HTERT RPE-1 (cell line): ENCODE measurements around the gene B3GALT5.
"Not testable (repeated sequence)": the region's sequence is repeated elsewhere in the genome, so short reads cannot be mapped to it uniquely, and the experiment has no call there.

Experiments used
- in situ Hi-C: fragments of 300-500 bp; cut with MboI; formaldehyde crosslinking; loops from 4 replicates; pipeline ENCODE4 v1.14.3; 2020; ENCODE audit warnings: low sequenced_read_pairs

Gene B3GALT5, protein sequence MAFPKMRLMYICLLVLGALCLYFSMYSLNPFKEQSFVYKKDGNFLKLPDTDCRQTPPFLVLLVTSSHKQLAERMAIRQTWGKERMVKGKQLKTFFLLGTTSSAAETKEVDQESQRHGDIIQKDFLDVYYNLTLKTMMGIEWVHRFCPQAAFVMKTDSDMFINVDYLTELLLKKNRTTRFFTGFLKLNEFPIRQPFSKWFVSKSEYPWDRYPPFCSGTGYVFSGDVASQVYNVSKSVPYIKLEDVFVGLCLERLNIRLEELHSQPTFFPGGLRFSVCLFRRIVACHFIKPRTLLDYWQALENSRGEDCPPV

GRCh38 chr21:39612233-39613040 lies at the start of gene B3GALT5:
Gene B3GALT5 (plus strand): TSS chr21:39612940. CDS start chr21:39660560, 47,620 bp downstream.
- in situ Hi-C loops = no loop called here

DNA sequence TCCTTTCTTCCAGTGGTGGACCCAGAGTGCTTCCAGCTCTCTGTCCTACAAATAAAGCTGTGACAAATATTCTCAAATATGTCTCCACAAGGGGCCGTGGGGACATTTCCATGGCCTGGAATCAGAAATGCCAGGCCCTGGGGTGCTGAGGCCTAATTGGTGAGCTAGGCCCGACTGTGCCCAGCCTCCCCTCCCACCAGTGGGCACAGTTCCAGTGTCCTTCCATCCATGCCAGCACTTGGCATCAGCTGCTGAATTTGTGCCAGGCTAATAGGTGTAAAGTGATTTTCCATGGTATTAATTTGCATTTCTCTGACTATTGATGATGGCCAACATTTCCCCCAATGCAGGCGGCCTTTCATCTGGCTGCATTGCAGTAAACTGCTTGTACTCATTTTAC lies 48.5 kb upstream of the B3GALT5 start:
- in situ Hi-C loops = no loop called here

- in situ Hi-C loops = no loop called here
Observed at GRCh38 chr21:39567180-39567972, 45.4 kb upstream of the B3GALT5 start.

GRCh38 chr21:39568361-39568760 lies 44.4 kb upstream of the B3GALT5 start:
- in situ Hi-C loops = no loop called here

- in situ Hi-C loops = no loop called here
Observed at GRCh38 chr21:39575775-39576174, 37.0 kb upstream of the B3GALT5 start.

DNA sequence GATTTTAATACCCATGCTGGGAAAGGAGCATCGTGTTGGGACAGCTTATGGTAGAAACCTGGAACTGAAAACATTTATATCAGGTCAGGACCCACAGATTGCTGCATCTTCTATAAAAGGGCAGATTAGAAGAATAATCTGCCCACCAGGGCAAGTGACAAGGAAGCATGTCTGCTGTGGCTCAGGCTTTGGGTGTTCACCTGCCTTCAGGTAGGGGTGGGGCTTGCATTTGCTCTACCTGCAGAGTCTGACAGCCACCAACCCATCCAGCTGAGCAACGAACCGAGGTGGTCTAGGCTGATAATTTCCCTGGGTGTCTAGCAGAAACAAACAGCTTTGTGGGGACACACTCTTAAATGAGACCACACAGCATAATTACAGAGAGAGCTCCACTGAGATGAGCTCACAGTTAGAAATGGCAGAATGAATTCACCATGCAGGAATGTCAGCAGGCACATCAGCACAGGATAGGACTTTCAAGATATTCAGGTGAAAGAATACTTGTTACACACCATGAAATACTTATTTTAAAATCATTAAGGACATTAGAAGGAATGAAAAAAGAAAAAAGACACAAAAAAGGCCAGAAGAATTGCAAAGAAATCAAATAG lies 36.1 kb upstream of the B3GALT5 start:
- in situ Hi-C loops = no loop called here

DNA sequence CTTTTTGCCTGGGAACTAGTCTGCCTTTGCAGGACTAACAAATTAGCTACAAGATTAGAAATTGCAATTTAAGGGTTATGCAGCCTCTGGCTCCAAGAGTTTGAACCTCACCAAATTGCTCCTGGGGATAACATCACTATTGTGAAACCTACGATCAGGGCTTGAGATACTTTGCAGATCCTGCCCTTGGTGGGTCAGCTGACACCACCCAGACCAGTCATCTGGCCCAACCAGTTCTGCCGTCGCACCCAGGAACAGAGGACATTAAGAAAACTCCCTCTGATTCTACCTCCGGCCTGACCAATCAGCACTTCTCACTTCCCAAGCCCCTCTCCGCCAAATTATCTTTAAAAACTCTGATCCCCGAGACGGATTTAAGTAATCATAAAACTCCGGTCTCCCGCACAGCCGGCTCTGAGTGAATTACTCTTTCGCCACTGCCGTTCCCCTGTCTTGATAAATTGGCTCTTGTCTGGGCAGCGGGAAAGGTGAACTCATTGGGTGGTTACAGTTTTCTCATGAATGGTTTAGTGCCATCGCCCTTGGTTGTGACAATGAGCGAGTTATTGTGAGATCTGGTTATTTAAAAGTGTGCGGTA lies 32.9 kb upstream of the B3GALT5 start:
- in situ Hi-C loops = no loop called here

GRCh38 chr21:39580744-39581143 lies 32.0 kb upstream of the B3GALT5 start:
- in situ Hi-C loops = no loop called here

- in situ Hi-C loops = no loop called here
Observed at GRCh38 chr21:39581414-39581813, 31.3 kb upstream of the B3GALT5 start.

DNA sequence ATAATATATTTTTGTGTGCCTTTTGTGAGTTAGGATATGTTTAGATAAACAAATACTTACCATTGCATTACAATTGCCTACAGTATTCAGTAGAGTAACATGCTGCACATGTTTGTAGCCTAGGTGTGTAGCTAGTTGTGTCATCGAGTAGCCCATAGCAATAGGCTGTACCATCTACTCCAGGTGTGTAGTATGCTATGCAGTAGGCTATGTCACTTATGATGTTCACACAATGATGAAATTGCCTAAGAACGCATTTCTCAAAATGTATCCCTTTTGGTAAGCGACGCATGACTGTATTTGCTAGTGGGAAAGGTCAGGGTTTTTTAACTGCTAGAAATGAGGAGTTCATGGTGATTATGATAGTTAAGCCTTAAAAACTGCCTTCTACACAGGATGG lies 30.0 kb upstream of the B3GALT5 start:
- in situ Hi-C loops = no loop called here

DNA sequence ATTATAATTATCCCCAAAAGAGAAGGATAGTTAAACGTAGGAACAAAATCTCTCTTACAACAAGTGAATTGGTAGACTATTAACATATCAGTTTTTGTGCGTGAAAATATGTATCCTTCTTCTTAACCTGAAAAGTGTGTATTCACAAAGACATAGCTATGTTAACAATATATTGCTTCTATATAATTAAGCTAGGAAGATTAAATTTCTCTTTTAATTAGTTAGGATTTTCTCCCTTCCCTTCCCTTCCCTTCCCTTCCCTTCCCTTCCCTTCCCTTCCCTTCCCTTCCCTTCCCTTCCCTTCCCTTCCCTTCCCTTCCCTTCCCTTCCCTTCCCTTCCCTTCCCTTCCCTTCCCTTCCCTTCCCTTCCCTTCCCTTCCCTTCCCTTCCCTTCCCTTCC lies 29.2 kb upstream of the B3GALT5 start:
- in situ Hi-C loops = not testable (repeated sequence)

GRCh38 chr21:39587376-39587775 lies 25.4 kb upstream of the B3GALT5 start:
- in situ Hi-C loops = no loop called here

DNA sequence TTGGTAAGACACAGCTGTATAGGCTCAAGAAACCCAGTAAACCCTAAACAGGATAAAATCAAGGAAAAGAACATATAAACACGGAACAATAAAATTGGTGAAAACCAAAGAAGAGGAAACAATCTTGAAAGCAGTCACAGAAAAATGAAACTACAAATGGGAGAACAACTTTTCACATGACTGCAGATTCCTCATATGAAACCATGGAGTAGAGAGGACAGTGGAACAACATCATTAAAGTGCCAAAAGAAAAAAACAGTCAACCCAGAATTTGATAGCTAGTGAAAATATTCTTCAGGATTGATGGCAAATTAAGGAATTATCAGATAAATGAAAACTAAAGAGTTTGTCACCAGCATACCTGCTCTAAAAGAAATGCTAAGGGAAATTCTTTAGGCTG lies 23.9 kb upstream of the B3GALT5 start:
- in situ Hi-C loops = no loop called here

- in situ Hi-C loops = no loop called here
Observed at GRCh38 chr21:39593522-39593921, 19.2 kb upstream of the B3GALT5 start.

GRCh38 chr21:39595465-39595864 lies 17.3 kb upstream of the B3GALT5 start:
- in situ Hi-C loops = no loop called here

DNA sequence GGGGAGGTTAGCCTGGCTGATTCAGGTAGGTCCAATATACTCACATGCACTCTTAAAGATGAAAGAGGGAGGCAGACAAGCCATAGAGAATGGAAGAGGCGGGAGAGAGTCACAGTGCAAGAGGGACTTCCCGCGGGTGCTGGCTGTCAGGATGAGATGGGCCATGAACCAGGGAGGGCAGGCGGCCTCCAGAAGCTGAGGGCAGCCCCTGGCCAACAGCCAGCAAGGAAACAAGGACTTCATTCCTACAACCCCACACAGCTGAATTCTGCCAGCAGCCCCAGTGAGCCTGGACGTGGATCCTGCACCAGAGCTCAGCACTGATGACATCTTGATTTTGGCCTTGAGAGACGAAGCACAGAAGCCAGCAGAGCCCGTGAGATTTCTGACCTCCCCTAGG lies 15.1 kb upstream of the B3GALT5 start:
- in situ Hi-C loops = no loop called here

GRCh38 chr21:39599191-39599970 lies 13.4 kb upstream of the B3GALT5 start:
- in situ Hi-C loops = no loop called here

- in situ Hi-C loops = no loop called here
Observed at GRCh38 chr21:39601187-39601928, 11.4 kb upstream of the B3GALT5 start.

DNA sequence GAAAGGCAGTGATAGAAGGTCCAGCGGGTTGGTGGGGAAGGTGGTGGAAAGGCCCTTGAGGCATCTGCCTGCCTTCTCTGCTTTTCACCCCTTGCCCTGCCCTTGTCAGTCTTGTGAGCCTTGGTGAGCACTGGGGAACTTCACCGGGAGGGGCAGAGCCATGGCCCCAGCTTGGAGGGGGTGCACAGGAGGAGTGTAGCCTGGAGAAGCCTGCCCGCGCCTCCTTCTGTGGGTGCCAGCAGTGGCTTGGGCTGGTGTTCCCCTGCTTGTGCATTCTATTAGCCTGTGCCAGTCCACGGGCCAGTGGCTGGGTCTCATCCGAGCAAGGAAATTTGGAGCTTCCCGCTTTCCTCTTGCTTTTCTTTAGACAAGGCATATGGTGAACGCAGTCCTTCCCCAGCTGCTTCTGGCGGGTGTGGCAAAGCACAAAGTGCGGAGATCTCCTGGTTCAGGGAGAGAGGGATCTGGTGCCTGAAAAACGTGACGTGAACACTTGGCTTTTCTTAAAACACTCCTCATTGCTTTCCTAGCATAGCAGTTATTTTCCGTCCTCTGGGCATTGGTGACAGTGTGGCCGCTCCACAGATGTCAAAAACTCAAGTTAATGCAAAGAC lies 10.6 kb upstream of the B3GALT5 start:
- in situ Hi-C loops = no loop called here
